ENCODE data around the gene SCGB1A1.

The SCGB1A1 gene

DNA sequence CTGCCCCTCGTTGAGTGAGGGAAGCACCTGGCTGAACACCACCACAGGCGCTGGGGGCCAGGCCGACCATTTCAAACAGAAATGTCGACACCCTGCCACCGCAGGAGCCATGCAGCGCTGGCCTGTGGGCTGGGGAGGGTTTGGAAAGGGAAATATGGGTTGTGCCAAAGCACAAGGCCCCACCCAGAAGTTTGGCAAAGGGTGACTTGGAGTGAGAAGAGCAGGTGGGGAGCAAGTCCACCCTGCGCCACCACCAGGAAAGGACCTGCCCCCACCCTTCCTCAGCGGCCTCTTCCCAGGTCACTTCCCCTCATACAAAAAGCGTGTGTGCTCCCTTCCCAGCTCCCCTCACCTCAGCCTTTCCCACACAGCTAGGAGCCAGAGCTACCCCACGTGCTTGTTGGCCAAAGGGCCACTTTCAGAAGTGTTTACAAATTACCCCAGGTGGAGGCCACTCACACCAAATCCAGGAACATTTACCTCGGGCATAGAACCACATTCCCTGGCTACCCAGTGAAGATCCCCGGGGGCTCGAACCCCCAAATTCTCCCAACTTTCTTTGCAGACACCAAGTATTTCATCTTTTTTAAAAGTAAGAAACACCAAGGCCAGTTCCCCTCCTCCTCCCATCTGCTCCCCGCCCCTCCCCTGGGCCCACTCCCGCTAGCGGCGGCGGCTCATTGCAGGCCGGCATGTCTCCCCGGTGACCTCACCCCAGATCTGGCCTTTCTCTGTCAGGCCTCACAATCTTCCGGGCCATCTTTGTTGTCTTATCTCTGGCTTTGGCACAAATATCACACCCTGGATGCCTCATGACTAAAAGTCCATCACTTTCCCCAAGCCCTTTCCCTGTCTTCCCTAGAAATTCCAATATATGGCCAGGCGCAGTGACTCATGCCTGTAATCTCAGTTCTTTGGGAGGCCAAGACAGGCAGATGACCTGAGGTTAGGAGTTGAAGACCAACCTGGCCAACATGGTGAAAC, 20.5 kb upstream of the SCGB1A1 start:
- peak; percentile 10 to 11 for DNase-seq

GRCh38 chr11:62399172-62399877, 19.5 kb upstream of the SCGB1A1 start:
- no peak for DNase-seq

DNA sequence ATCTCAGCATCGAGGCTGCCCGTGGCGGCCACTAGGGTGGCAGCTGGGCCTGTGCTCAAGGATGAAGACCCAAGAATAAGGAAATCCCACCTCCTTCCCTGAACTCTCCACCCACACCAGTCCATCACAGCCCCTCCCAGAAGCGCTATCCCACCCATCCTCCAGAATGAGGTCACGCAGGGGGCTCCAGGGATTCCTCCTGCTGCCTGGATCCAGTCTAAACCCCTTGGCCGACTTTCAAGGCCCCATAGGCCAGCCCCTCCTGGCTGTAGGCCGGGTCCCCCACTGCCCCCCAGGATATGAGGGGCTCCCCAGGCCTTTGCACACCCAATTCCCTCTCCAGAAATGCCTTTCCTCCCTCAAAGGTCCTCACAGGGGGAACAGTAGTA, 19.0 kb upstream of the SCGB1A1 start:
- no peak for DNase-seq

- no peak for DNase-seq
Observed at GRCh38 chr11:62400281-62400680, 18.6 kb upstream of the SCGB1A1 start.

GRCh38 chr11:62400760-62401159, 18.1 kb upstream of the SCGB1A1 start:
- DNase-seq: no peak

GRCh38 chr11:62401356-62401755, 17.5 kb upstream of the SCGB1A1 start:
- no peak for DNase-seq

DNA sequence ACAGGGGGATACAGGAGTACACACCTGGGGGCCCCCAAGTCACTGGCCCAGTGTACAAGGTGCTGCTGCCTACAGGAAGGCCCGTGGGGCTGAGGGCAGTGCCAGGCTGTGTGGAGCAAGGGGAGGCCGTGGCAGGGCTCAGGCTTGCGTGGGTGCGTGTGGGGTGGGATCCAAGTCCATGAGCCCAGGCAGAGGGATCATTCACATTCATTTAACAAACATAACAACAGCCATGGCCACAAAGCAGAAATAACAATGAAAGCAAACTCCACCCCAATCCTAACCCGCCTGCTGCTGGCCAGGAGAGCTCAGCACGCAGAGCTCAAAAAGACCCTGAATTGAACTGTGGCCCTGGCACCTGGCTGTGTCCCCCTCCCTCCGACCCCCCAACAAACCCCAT, 17.0 kb upstream of the SCGB1A1 start:
- no peak for DNase-seq

DNA sequence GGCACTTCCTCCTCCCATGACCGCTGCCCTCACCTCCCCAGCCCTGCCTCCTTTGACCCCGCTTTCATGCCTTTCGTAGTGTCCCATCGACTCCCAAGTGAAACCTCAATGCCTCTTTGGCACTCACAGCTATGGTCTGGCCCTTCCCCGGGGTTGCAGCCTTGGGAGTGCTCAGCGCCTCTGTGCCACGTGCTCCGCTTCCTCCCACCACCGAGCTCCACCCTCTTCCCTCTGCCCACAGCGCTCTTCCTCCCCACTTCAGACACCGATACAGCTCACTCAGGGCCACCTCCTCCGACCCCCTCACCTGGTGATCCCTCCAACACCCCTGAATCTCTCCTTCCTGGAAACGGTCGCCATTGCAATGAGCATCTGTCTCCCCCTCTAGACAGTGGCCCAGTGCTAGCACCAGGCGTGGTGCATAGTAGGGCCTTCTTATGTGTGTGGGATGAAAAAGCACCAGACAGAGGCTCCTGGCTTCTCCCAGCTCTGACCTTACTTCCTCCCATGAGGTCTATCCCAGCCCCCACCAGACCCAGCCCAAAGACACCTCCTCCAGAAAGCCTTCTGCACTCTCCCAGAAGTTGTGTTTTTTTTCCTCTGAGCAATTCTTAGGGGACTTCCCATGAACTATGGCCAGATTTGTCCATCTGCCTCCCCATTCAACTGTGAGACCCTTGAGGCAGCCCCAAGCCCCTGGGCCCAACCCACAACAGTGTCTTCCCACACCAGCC, 16.4 kb upstream of the SCGB1A1 start:
- DNase-seq: peak; percentile 59 to 80

DNA sequence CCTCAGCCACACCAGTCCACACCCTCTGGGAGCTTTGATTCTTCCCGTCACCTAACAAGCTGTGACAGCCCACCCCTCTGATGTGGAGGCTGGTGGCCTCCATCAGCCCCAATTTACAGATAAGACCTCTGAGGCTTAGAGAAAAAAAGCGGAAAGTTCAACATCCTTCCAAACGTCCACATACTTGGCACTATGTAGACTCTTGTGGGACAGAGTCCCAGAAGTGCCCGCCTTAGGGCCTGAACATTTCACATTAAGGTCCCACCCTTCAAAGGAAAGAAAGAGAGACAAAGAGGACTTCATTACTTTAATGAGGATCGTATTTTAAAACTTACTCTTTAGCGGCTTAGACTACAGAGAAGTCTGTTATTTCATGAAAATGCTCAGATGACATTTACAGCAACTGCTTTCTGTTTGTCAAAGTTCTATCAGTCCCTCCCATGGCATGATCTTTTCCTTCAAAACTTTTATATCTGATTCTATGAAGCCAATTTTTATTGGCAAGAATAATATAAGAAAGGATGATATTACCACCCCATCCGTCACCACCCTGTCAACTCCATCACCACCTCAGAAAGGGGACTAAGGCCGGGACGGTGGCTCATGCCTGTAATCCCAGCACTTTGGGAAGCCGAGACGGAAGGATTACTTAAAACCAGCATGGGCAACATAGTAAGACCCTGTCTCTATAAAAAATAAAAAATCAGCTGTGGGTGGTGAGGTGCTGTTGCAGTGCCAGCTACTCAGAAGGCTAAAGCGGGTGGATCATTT, 15.7 kb upstream of the SCGB1A1 start:
- no peak for DNase-seq

- no peak for DNase-seq
Observed at GRCh38 chr11:62404435-62404834, 14.4 kb upstream of the SCGB1A1 start.

GRCh38 chr11:62404901-62405300, 13.9 kb upstream of the SCGB1A1 start:
- no peak for DNase-seq

- no peak for DNase-seq
Observed at GRCh38 chr11:62406034-62406433, 12.8 kb upstream of the SCGB1A1 start.

DNA sequence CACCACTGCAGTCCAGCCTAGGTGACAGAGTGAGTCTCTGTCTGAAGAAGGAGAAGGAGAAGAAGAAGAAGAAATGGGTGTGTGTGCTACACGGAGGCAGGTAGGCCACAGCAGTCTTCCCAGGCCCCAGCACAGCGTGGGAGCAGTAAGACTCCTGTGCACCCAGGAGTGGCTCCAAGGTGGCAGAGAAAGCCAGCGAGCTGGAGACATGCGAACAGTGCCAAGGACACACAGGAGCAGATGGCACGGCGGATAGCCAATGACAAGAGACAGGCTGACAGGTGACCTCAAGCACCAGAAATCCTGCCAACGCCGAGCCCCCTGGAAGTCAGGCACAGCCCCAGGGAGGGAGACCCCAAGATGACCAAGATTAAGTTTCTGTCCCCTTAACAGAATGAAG, 9.0 kb upstream of the SCGB1A1 start:
- DNase-seq: no peak

GRCh38 chr11:62410972-62411371, 7.9 kb upstream of the SCGB1A1 start:
- DNase-seq: no peak

GRCh38 chr11:62411524-62411923, 7.3 kb upstream of the SCGB1A1 start:
- DNase-seq: no peak

- no peak for DNase-seq
Observed at GRCh38 chr11:62413060-62413696, 5.7 kb upstream of the SCGB1A1 start.

- no peak for DNase-seq
Observed at GRCh38 chr11:62416596-62416995, 2.2 kb upstream of the SCGB1A1 start.

GRCh38 chr11:62418136-62418535, 697 bp upstream of the SCGB1A1 start:
- no peak for DNase-seq

GRCh38 chr11:62419314-62419929, 589 bp downstream of the SCGB1A1 start:
- no peak for DNase-seq

GRCh38 chr11:62419943-62420342, 1.1 kb downstream of the SCGB1A1 start:
- DNase-seq: no peak

DNA sequence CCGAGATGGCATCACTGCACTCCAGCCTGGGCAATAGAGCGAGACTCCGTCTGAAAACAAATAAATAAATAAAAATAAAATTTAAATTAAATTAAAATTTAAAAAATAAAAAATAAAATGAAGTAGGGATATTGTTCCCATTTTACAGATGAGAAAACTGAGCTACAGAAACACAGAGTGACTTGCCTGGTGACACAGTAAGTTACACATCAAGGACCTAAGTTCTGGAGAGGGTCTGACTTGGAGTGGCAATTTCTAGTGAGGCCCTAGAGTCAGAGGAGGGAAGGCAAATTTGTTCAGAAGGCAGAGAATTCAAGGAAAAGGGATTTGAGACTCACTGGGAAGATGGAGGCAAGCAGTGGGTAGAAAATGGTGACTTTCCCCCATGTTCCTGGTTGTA, 2.0 kb downstream of the SCGB1A1 start:
- no peak for DNase-seq

GRCh38 chr11:62421996-62422395, 3.2 kb downstream of the SCGB1A1 start:
- no peak for DNase-seq
